Keratinocyte (primary cell): Measurements from ENCODE around the gene KDM4B.

Experiments
- EZH2 ChIP-seq: IDR thresholded peaks from one replicate; pipeline ENCODE4 v1.6.1; 2012; ENCODE audit warnings: inconsistent platforms, mild to moderate bottlenecking, low read length, moderate library complexity
- TF ChIP-seq, protein P1 (sequence below), 3 experiments: IDR thresholded peaks in 1 of 3; conservative IDR thresholded peaks in 1 of 3; optimal IDR thresholded peaks in 1 of 3; 2 replicates in 2 of 3; 3 replicates in 1 of 3; pipeline versions ENCODE3 to v1.5.1; 2011; ENCODE audit warnings: low read length in 3 of 3, mild to moderate bottlenecking in 3 of 3, moderate library complexity in 2 of 3, control low read depth in 1 of 3, inconsistent platforms in 1 of 3; ENCODE audit not compliant: insufficient read depth in 2 of 3; ENCODE audit errors: extremely low read depth in 1 of 3

- TF ChIP-seq, protein P1, sequence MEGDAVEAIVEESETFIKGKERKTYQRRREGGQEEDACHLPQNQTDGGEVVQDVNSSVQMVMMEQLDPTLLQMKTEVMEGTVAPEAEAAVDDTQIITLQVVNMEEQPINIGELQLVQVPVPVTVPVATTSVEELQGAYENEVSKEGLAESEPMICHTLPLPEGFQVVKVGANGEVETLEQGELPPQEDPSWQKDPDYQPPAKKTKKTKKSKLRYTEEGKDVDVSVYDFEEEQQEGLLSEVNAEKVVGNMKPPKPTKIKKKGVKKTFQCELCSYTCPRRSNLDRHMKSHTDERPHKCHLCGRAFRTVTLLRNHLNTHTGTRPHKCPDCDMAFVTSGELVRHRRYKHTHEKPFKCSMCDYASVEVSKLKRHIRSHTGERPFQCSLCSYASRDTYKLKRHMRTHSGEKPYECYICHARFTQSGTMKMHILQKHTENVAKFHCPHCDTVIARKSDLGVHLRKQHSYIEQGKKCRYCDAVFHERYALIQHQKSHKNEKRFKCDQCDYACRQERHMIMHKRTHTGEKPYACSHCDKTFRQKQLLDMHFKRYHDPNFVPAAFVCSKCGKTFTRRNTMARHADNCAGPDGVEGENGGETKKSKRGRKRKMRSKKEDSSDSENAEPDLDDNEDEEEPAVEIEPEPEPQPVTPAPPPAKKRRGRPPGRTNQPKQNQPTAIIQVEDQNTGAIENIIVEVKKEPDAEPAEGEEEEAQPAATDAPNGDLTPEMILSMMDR (optimal IDR thresholded peaks at IDR 0.05 in 1 of 3, IDR thresholded peaks at IDR 0.05 in 1 of 3, conservative IDR thresholded peaks at IDR 0.05 in 1 of 3; ENCODE audit: extremely low read depth in 1 of 3, insufficient read depth in 2 of 3, low read length in 3 of 3), result no peak
- no peak for TF ChIP-seq EZH2
These were observed 66.3 kb downstream of the KDM4B start for GRCh38 chr19:5035105-5035761.
